MM.1S (cell line): ENCODE results near the gene RNGTT.

ENCODE experiments used
- EZH2 ChIP-seq: fragments of 300-600 bp; sonication (generic); optimal IDR thresholded peaks from 2 replicates; pipeline ENCODE3; 2017; ENCODE audit warnings: low read depth, mild to moderate bottlenecking, antibody characterized with exemption, low read length, mixed read lengths
- EZH2phosphoT487 ChIP-seq: fragments of 300-600 bp; sonication (generic); IDR thresholded peaks from 2 replicates; pipeline ENCODE4 v1.6.1; 2018; ENCODE audit warnings: antibody characterized with exemption, low read length
- TF ChIP-seq, protein P1 (sequence below): fragments of 300-600 bp; sonication (generic); IDR thresholded peaks from 2 replicates; pipeline ENCODE4 v1.5.1; 2016; ENCODE audit warnings: antibody characterized with exemption, low read length, mixed read lengths

DNA sequence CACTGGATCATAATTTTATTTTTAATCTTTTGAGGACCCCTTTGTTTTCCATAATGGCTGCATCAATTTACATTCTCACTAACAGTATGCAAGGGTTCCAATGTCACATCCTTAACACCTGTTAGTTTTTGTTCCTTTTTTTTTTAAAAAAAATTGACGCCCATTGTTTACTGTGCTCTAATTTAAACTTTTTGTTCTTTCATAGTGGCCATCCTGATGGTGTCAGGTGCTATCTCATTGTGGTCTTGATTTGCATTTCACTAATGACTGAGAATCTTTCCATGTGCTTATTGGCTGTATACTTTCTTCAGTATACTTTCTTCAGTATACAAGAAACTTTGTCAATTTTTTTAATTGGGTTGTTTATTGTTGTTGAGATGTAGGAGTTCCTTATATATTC, 347.0 kb downstream of the RNGTT start:
- no peak for TF ChIP-seq EZH2
- TF ChIP-seq, protein P1, sequence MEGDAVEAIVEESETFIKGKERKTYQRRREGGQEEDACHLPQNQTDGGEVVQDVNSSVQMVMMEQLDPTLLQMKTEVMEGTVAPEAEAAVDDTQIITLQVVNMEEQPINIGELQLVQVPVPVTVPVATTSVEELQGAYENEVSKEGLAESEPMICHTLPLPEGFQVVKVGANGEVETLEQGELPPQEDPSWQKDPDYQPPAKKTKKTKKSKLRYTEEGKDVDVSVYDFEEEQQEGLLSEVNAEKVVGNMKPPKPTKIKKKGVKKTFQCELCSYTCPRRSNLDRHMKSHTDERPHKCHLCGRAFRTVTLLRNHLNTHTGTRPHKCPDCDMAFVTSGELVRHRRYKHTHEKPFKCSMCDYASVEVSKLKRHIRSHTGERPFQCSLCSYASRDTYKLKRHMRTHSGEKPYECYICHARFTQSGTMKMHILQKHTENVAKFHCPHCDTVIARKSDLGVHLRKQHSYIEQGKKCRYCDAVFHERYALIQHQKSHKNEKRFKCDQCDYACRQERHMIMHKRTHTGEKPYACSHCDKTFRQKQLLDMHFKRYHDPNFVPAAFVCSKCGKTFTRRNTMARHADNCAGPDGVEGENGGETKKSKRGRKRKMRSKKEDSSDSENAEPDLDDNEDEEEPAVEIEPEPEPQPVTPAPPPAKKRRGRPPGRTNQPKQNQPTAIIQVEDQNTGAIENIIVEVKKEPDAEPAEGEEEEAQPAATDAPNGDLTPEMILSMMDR: no peak
- TF ChIP-seq EZH2phosphoT487: no peak
